Endothelial cell of umbilical vein (primary cell): Measurements from ENCODE around the gene CENPP. TPM values are rescaled to one million over a fixed set of nuclear protein-coding genes. Genes with fewer than 3 reads are reported as not detected.

Source experiments
- BruUV-seq: library from RNA; stranded (reverse); fragments of 400-500 nt; replicated peaks from 2 replicates; lab custom pipeline; 2021; lab: Mats Ljungman, UMichigan
- CTCF ChIA-PET: fragments of 300-600, 350-600 bp; sonication (Branson Sonifier 250); formaldehyde crosslinking; loops from one replicate; lab custom pipeline; 2021; ENCODE audit warnings: antibody characterized with exemption, inconsistent platforms; lab: Charles Lee
- POLR2A ChIA-PET: fragments of 300-600, 350-600 bp; sonication (Branson Sonifier 250); formaldehyde crosslinking; loops from one replicate; lab custom pipeline; 2021; ENCODE audit warnings: antibody characterized with exemption, inconsistent platforms; lab: Charles Lee
- DNase-seq: peaks from one replicate; pipeline ENCODE4 v3.0.0-alpha.2; 2011; ENCODE audit warnings: low read depth, low spot score
- FAIRE-seq: peaks from 2 replicates; lab custom pipeline; 2011; peaks lifted over from hg19 to GRCh38; lab: Jason Lieb, UNC
- H2AFZ ChIP-seq: 2 replicates; pipeline ENCODE4 v1.6.0; 2012; ENCODE audit warnings: low read depth, low read length, control low read depth, inconsistent platforms
- H3K27ac ChIP-seq: 2 replicates; pipeline ENCODE4 v1.5.1; 2011; ENCODE audit warnings: low read depth, mild to moderate bottlenecking, control low read depth, low read length, moderate library complexity; ENCODE audit not compliant: insufficient read depth
- H3K27me3 ChIP-seq, 2 experiments: 2 replicates each; pipeline versions ENCODE4 v1.6.0 to v1.6.1; 2011; ENCODE audit warnings: low read length in 2 of 2, mixed read lengths in 1 of 2; ENCODE audit not compliant: control insufficient read depth in 2 of 2, insufficient read depth in 2 of 2
- H3K36me3 ChIP-seq, 2 experiments: 2 replicates in 1 of 2; 3 replicates in 1 of 2; pipeline ENCODE4 v1.5.1; 2011; ENCODE audit warnings: low read length in 2 of 2, mild to moderate bottlenecking in 1 of 2, moderate library complexity in 1 of 2; ENCODE audit not compliant: control insufficient read depth in 2 of 2, insufficient read depth in 2 of 2; ENCODE audit errors: extremely low read depth in 1 of 2
- H3K4me1 ChIP-seq: 3 replicates; pipeline ENCODE4 v1.5.1; 2011; ENCODE audit warnings: mild to moderate bottlenecking, low read length; ENCODE audit not compliant: control insufficient read depth, insufficient read depth; ENCODE audit errors: extremely low read depth
- H3K4me2 ChIP-seq: 2 replicates; pipeline ENCODE4 v1.6.1; 2011; ENCODE audit warnings: low read length, control low read depth, mixed read lengths; ENCODE audit not compliant: insufficient read depth
- H3K4me3 ChIP-seq, 3 experiments: fragments of 200-600 bp in 1 of 3; sonication (generic), shearing (Covaris generic) in 1 of 3; replicated peaks in 1 of 3; 2 replicates each; pipeline ENCODE4 v1.5.1; 2011 to 2016; ENCODE audit warnings: control low read depth in 3 of 3, low read length in 3 of 3, mild to moderate bottlenecking in 2 of 3, inconsistent platforms in 1 of 3, low read depth in 1 of 3, moderate library complexity in 1 of 3; ENCODE audit not compliant: insufficient read depth in 1 of 3
- H3K79me2 ChIP-seq: 2 replicates; pipeline ENCODE4 v1.6.0; 2012; ENCODE audit warnings: low read length, inconsistent platforms; ENCODE audit not compliant: control insufficient read depth, insufficient read depth
- H3K9ac ChIP-seq: replicated peaks from 2 replicates; pipeline ENCODE3; 2011; ENCODE audit warnings: low read length, control low read depth; ENCODE audit not compliant: insufficient read depth; ENCODE audit errors: extremely low read depth
- H3K9me1 ChIP-seq: replicated peaks from 3 replicates; pipeline ENCODE4 v1.6.0; 2011; ENCODE audit warnings: mild to moderate bottlenecking, low read length; ENCODE audit not compliant: control insufficient read depth, insufficient read depth; ENCODE audit errors: extremely low read depth
- H3K9me3 ChIP-seq: replicated peaks from 2 replicates; pipeline ENCODE4 v1.5.1; 2012; ENCODE audit warnings: low read length, inconsistent platforms; ENCODE audit not compliant: control insufficient read depth, insufficient read depth
- H4K20me1 ChIP-seq: replicated peaks from 2 replicates; pipeline ENCODE3; 2011; ENCODE audit warnings: mild to moderate bottlenecking, low read length; ENCODE audit not compliant: control insufficient read depth, insufficient read depth; ENCODE audit errors: extremely low read depth
- EZH2 ChIP-seq: IDR thresholded peaks from 2 replicates; pipeline ENCODE4 v1.6.1; 2012; ENCODE audit warnings: borderline replicate concordance, low read depth, mild to moderate bottlenecking, moderate library complexity, low read length, inconsistent platforms; ENCODE audit not compliant: severe bottlenecking
- JUN ChIP-seq: IDR thresholded peaks from 2 replicates; pipeline ENCODE4 v1.6.1; 2011; ENCODE audit warnings: borderline replicate concordance, low read depth; ENCODE audit not compliant: insufficient read length, insufficient read depth
- MYC ChIP-seq: IDR thresholded peaks from one replicate; pipeline ENCODE4 v1.6.1; 2011; ENCODE audit warnings: mild to moderate bottlenecking, low read depth, low read length
- POLR2A ChIP-seq: IDR thresholded peaks from 2 replicates; pipeline ENCODE4 v1.6.1; 2012; ENCODE audit warnings: low read depth, mild to moderate bottlenecking, control low read depth, low read length
- dilution Hi-C: fragments of 300-500 bp; cut with MboI; formaldehyde crosslinking; loops from one replicate; pipeline ENCODE4 v1.15.0; 2019; ENCODE audit warnings: low sequenced_read_pairs; ENCODE audit not compliant: extremely low pct_ligation_motif_present
- intact Hi-C: fragments of 100-400 bp; cut with micrococcal nuclease; formaldehyde crosslinking; loops from one replicate; pipeline ENCODE4 v1.10.0; 2022
- polyA plus RNA-seq, 4 experiments: library from polyadenylated mRNA; depleted of rRNA in 3 of 4; stranded (reverse) in 3 of 4; unstranded in 1 of 4; fragments of >200 nt; gene quantifications; 2 replicates each; pipeline versions ENCODE4 v1.2.1 to v1.2.3, GENCODE V29; 2011 to 2012; ENCODE audit warnings: missing spikeins in 1 of 4
- total RNA-seq: library from RNA; stranded (reverse); gene quantifications from 2 replicates; pipeline ENCODE4 v1.2.3, GENCODE V29; 2021
- TF ChIP-seq, protein P1 (sequence below), 2 donors: IDR thresholded peaks; 1 replicate in 1 of 2; 2 replicates in 1 of 2; pipeline ENCODE4 v1.5.1; 2011; ENCODE audit warnings: low read length in 2 of 2, mild to moderate bottlenecking in 2 of 2, moderate library complexity in 2 of 2, control low read depth in 1 of 2, inconsistent platforms in 1 of 2, low read depth in 1 of 2; ENCODE audit not compliant: insufficient read depth in 1 of 2; ENCODE audit errors: extremely low read depth in 1 of 2
- TF ChIP-seq, protein P2 (sequence below): IDR thresholded peaks from 2 replicates; pipeline ENCODE4 v1.6.1; 2011; ENCODE audit not compliant: insufficient read depth, insufficient read length

Gene CENPP
- total and polyA plus RNA-seq, 2 donors (not counting 3 experiments of a cell fraction or from before 2014, with no cell fraction given), result 1.2 to 12.0 TPM

DNA sequence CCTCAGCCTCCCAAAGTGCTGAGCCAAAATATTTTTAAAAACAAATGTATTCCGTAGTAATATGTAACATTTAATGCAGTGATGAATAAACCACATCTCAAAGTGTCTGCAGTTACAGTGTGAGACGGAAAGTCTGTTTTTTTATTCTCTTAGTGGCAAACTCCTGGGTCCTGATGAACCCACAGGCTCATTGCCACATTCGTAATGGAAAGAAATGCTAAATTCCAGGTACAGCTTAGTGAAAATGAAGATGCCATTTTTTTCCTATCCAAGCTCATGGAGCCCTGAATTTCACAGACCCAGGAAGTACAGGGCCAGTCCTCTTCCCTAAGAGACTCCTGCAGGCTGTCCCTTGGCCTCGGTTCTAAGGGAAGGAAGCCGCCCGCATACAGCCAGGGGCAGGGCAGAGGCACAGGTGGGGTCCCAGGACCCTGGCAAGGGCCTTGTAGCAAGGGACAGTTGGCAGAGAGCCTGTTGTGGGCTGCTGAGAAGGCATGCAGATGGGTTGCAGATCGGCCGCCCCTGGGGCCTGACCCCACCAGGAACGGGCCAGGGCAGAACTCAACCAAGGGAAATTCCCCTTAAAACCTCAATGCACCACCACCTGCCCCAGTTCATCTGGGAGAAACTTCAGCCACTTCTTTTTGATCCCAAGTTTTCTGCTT, 308.0 kb downstream of the CENPP start:
- no peaks in the 10 kb centered on the region for H3K27me3 ChIP-seq
- ChIA-PET CTCF (interaction anchor here (0.9 to 4.0 kb wide), 7 partner anchors 44 to 494 kb away, joined by 3 to 26 read pairs (median 5); no protein-coding TSS in a partner anchor), POLR2A (no interaction called here)
- FAIRE-seq (no peak), DNase-seq (no peak)
- no TSS peak for BruUV-seq
- H3K9ac ChIP-seq, result no peak overlapping the region
- intact Hi-C loops, result loop anchor here (1.0 to 10.0 kb wide), 9 partner anchors 131 to 499 kb away; partner anchors contain the start of gene IARS1
- H3K36me3 ChIP-seq, result peaks cover 8 to 27% of the 10 kb centered on the region in 2 experiments
- H3K9me1 ChIP-seq, result no peaks in the 10 kb centered on the region
- no peak for TF ChIP-seq MYC
- TF ChIP-seq POLR2A, result no peak
- TF ChIP-seq JUN, result no peak
- TF ChIP-seq EZH2, result no peak
- TF ChIP-seq, protein P1, sequence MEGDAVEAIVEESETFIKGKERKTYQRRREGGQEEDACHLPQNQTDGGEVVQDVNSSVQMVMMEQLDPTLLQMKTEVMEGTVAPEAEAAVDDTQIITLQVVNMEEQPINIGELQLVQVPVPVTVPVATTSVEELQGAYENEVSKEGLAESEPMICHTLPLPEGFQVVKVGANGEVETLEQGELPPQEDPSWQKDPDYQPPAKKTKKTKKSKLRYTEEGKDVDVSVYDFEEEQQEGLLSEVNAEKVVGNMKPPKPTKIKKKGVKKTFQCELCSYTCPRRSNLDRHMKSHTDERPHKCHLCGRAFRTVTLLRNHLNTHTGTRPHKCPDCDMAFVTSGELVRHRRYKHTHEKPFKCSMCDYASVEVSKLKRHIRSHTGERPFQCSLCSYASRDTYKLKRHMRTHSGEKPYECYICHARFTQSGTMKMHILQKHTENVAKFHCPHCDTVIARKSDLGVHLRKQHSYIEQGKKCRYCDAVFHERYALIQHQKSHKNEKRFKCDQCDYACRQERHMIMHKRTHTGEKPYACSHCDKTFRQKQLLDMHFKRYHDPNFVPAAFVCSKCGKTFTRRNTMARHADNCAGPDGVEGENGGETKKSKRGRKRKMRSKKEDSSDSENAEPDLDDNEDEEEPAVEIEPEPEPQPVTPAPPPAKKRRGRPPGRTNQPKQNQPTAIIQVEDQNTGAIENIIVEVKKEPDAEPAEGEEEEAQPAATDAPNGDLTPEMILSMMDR (IDR thresholded peaks at IDR 0.05; ENCODE audit: extremely low read depth in 1 of 2, insufficient read depth in 1 of 2, low read depth in 1 of 2, low read length in 2 of 2), result no peak
- TF ChIP-seq, protein P2, sequence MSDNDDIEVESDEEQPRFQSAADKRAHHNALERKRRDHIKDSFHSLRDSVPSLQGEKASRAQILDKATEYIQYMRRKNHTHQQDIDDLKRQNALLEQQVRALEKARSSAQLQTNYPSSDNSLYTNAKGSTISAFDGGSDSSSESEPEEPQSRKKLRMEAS, result no peak
- H3K79me2 ChIP-seq, result no peaks in the 10 kb centered on the region
- H3K27ac ChIP-seq, result no peak overlapping the region
- no peaks in the 10 kb centered on the region for H3K9me3 ChIP-seq
- no peak overlapping the region for H2AFZ ChIP-seq
- dilution Hi-C loops, result no loop called here
- no peaks in the 10 kb centered on the region for H3K4me1 ChIP-seq
- H3K4me3 ChIP-seq, result no peak overlapping the region
- no peak overlapping the region for H3K4me2 ChIP-seq
- H4K20me1 ChIP-seq, result no peaks in the 10 kb centered on the region
